T-helper 1 cell (primary cell): ENCODE results near the gene KLHL35.

Source experiments
- DNase-seq, 5 donors: peaks; one replicate each; pipeline ENCODE4 v3.0.0-alpha.2; 2012 to 2020

The KLHL35 gene

DNA sequence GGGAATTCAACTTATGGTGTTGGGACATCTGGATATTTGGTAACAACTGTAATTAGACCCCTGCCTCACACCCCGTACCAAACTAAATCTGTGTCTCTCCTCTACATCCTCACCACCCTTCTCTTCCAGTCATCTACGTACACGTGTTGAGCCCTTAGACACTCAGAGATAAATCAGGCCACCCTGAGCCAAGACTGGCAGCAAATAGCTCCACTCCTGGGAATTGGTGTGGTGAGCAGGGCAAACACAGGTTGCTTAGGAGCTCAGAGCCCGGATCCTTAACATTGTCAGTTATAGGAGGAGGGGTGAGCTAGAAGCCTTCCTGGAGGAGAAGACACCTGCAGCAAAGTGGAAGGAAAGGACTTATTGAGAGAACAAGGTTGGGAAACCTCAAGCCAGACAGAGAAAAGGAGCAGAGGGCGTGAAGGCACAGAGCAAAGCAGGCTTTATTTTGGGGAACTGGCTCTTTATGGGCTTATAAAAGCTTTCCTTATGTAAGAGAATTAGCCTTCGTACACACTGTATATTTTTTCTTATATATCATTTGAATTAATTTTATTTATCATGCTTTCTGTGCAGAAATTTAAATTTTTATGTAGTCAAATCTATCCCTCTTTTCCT, 36.9 kb upstream of the KLHL35 start:
- DNase-seq: no peak

DNA sequence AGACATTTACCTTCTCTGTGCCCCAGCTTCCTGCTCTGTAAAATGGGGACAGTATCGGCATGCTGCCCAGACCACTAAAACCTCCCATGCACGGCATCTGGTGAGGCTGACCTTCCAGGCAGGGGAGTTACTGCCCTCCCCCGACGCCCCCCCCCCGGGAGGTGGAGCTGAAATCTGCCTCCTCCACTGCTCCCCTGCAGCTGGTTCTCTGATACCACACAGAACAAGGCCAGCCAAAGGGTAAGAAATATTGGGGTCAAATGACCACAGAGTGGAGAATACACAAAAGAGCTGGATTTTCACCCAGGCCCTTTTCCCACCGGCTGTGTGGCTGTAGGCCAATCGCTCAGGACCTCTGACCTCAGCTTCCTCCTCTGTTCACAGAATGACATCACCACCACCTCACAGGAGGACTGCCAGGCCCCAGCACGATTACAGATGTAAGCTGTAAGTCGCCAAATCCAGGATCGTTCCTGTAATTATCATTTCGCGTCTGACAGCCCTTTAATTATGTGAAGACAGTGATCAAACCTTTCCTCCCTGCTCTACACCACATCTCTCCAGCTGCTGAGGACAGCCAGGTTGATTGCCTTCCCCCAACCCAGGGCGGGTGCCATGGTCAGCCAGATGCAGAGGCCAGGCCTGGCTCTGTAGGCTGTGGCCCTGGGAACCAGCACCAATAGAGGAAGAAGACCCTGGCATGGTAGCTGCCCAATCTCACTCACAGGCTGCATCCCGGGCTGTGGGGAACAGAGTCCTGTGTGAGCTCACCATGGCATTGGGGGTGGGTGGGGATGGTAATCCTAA, 35.7 kb upstream of the KLHL35 start:
- no peak for DNase-seq

DNA sequence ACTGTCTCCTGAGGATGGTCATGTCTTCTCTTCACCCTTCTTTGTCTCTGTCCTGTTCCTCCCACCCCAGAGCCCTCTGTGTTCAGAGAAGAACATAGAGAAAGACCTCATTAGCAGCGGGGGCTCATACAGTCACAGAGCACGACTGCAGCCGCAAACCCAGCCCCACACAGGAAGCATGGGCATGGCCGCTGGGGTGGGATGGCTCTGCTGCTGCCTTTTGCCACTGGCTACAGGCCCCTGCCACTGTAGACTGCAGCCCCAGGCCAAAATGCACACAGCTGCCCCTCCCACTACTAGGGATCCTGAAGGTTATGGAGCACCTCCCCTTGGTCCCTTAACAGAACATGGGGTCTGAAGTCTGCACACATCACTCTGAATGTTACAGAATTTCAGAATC, 34.9 kb upstream of the KLHL35 start:
- no peak for DNase-seq

DNA sequence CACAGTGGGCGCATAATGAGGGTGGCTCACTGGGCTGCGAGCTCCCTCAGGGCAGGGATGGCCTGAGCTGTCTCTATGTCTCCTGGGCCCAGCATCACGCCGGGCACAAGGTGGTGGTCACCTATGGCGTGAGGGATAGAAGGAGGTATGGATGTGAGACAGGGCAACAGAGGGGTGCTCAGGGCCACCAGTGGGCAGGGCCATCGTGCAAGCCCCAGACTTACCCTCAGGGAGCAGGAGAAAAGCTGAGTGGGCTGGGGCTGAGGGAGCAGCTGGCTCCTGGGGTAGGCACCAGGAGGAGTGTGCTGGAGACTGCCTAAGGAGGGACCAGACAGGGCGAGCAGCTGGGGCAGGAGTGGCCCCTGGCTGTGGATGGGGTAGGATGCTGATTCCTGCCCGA, 34.3 kb upstream of the KLHL35 start:
- DNase-seq: no peak

DNA sequence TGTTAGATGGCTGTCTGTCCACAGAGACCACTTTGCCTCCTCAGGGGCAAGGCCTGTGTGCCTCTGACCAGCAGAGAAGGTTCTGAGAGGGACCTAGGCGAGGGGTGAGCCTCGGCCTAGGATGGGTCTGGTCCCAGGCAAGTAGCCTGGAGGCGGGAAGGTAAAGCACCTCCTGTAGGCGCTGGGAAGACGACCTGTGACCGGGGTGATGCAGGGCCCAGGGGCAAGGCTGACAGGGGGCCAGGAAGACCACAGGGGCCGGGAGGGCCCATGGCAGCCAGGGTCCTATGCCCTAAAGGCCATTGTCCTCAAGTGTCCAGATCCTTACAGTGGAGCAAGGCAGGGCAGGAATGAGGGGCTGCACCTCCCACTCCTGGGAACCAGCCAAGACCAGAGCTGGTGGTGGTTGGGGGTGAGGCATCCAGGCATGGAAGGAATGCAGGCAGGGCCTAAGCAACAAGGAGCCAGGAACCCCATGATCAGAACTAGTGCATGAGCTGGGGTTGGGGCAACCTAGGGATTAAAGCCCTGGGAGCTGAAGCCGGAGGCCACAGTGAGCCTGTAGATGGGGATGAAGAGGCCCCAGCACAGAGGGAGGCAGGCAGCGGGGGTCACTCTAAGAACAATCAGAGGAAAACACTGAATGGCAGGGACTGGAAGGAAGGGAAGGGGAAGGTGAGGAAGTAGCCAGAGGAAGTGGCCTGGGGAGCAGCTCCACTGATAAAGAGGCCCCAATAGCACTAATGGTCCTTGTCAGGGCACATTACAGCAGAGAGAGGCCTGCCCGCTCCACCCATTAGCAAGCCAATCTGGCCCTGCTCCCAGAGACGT, 32.9 kb upstream of the KLHL35 start:
- no peak for DNase-seq

DNA sequence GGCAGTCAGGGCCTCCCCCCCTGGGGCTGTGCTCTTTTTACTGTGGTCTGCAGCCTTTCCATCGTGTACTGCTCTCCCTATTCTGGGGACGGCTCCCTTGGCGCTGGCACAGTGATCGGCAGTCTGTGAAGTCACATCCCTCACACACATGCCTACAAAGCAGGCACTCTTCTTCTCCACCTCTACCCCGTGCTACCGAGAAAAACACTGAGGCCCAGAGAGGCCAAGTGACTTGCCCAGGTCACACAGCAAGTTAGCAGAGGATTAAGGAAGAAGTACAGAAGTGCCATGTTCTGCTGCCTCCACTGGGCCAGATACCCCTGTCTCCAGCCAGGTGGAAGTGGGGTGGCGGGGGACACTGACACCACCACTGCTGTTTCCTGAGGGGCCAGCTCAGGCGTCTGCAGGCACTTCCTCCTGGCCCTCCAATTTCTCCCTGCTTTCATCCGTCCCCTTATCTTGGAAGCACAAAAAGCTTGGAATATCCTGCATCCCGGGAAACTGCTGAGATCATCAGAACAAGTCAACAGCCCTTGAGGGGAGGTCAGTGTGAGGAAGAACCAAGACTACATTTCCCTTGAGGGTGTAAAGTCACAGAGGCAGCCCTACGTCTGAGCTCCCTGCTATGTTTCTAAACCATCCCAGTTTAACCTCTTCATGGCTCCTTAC, 30.2 kb upstream of the KLHL35 start:
- no peak for DNase-seq

DNA sequence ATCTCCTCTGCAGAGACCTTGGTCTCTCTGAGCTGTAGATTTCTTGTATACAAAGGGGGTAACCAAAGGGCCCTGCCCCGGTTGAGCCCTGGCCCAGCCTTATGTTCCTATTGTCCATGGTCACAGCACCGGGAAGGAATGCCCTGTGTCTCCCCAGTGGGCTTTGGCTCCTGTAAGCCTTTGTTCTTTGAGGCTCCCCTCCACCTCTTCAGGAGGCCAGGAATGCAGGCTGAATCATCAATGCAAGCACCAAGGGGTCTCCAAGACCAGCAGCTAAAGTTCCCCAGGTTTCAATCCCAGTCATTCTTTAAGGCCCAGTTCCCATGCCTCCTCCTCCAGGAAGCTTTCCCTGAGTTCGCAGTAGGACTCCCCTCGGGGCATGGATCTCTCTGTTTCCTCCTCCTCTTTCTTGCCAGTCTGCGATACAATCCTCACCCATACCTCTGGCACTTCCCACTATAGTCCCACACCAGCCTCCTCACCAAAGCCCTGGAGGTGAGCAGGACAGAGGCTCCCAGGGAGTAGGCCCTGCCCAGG, 29.2 kb upstream of the KLHL35 start:
- no peak for DNase-seq

DNA sequence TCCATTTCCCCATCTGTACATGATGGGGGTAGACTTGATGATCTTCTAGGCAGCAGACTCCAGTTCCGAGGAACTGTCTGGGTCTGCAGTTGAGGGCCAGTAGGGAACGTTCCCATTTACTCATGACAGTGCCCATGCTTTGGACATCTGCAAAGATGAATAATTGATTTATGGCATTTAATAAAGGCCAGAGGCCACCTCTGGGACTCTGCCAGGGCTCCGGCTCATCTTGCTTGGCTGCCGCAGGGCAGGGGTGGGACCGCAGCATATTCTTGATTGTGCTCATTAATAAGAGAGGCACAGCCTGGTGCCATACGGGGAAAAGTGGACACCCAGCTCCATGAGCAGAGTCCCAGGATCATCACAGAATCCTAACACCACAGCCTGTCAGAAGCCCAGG, 28.1 kb upstream of the KLHL35 start:
- no peak for DNase-seq

DNA sequence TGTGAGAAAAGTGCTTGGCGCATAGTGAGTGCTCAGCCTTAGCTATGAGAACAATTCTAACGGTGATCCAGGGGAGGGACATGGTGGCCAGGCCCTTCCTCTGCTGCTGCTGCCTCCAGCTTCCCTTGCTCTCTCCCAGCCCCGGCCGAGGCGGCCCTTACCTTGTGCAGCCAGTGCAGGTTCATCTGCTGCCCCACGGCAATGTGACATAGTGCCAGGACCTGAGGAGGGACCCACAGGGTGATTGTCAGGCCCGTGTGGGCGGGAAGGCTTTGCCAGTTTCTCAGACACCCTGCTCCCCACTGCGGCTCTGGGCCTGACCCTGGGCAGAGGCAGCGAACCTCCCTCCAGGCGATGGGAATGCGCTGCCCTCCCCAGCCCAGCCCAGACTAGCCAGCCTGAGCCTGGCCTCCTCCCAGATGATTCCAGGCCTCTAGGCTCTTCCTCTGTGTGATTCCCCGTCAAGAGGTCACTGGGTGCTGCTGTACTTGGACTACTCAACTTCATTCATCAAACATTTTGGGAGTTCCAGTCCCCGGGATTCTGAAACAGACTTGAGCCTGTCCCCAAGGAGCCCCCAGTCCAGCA, 23.7 kb upstream of the KLHL35 start:
- DNase-seq: no peak

DNA sequence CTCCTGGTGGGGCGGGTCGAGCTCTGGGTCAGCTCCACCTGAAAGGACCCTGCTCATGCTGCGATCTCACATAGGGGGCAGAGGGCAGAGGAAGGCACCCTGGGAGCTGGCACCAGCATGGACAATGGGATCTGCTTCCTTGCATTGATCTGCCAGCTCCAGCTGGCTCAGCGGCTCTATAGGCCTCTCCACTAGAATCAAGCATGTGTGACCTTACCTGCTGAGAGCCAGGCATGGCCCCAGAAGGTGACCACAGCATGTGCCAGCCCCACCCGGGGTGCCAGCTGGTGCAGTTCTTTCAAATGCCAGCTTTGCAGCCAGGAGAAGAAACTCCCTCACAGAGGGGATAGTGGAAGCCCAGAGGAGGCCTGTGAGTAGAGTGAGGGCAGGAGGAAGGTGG, 22.0 kb upstream of the KLHL35 start:
- DNase-seq: no peak

DNA sequence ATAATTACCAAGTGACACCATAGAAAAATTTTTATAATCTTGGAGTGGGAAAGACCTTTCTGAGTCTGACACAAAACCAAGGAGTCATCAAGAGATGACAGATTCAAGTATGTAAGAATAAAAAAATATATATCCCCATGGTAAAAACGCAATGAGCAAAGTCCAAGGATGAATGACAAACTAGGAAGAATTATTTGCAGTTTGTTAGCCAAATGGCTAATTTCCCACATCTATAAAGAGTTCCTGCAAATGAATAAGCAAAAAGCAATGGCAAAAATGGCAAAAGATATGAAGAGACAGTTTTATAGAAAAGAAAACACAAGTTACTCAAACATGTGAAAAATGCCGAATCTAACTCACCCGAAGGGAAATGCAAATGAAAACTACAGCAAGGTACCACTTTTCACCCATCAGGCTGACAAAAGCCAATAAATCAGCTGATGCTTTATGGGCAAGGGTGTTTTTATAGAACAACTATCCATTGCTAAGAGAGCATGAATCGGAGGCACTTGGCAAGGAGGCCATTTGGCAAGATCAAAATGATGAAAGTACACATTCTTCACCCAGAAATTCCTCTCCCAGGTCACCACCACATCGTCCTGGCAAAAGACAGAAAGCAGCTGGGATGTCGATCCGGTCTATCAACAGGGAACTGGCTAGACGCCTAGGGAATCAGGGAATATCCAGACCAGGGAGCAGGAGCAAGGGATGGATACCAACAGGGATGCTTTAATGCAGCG, 21.1 kb upstream of the KLHL35 start:
- no peak for DNase-seq

DNA sequence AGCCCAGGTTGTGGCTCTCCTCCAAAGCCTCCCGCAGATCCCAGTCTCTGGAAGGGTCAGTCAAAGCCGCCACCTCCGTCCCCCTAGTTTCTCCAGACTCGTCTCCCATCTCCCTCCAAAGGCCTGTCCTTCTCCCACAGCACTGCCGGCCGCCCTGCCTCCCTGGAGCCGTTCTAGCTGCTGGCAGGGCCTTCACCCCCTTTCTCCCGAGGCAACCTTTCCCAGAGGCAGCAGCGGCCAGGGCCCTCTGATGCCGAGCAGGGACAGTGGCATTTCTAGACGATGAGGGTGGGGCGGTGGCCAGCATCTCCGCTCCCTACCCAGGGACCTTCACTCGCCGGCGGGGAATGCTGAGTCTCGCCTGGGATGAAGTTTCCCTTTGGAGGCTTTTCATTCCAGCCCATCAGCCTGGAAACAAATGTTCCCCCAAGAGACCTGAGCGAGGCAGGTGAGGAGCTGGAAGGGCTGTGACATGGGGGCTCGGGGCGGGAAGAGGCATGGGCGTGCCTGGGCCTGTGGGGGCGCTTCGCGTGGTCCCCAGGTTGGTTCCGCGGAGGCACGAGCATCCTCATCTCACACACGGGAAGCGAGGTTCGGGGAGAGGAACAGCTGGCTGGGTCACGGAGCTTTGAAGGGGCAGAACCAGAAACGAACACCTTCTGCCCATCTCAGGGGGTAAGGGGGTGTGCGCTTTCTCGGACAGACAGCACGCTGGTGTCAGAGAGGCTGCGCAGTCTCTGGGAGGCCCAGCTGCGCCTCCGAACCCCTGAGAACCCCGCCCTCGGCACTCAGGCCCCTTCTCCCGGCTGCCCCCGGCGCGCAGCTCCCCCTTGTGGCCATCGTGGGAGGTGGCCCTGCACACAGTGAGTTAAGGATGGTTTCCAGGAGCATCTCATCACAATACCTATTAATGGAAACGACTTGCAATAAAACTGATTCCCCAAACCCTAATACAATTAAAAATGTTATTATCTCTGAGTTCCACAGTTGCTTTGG, 18.1 kb upstream of the KLHL35 start:
- peak in 1 of 5 donors; percentile 20 for DNase-seq

DNA sequence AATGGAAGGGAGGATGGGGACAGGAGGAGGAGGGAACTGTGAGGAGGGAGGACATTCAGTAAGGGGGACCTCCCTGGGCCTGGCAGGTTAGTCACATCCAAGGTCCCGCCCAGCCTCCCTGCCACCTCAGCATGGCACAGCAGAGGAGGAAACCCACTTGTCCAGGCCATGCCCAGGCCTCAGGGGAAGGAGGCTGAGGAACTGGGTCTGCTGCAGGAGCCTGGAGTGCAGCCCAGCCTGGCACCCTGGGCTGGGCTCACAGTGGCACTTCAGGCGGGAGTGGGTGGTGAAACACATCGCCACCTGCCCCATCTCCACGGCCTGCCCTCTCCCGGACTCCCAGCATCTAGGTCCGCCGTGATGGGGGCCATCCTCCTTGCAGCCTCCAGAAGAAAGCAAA, 17.2 kb upstream of the KLHL35 start:
- DNase-seq: no peak

DNA sequence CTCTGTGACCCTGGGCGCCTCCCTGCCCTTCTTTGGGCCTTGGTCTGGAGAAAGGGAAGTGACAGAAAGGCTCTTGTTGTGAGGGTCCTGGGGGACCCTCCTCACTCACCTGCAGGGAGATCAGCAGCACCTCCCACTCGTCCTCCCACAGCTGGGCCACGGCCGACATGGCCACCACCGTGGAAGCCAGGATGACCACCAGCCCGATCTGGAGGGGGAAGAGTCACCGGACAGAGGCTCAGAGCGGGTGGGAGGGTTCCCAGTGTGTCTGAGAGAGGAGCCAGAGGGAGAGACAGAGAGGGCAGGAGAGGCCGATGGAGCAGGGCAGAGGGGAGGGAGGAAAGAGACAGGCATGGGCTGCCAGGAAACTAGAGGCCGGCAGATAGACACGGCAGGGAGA, 16.8 kb upstream of the KLHL35 start:
- no peak for DNase-seq

DNA sequence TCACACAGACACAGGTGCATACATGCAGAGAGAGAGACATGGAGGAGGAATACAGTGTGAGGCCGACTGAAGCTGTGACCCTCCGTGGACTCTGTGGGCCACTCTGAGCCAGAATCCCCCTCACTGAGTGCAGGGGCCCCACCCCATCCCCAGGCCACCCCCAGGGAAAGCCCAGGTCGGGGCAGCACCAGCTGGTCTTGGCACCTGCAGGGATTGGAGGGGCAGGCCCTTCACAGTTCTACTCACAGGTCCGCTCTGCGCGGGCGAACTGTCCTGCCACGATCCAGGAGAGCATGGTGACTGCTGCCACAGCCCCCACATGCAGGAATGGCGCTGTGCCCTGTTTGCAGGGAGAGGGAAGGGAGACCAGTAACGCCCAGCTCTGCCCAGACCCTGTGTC, 16.3 kb upstream of the KLHL35 start:
- DNase-seq: no peak

DNA sequence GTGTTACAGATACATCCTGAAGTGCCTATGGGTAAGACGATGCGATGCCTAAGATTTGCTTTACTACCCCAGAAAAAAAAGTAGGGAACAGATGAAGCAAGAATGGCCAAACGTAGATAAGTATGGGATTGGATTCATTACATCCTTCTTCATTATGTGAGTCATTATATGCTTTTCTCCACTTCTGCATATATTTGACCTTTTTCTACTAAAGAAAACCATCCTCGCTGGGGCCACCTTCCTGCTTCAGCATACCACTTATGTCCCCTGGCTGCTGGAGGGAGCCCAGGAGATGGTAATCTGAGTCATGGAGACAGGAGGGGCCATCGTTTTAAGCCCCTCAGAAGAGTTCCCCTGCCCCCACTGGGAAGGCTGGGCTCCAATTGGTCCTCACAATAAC, 14.4 kb upstream of the KLHL35 start:
- no peak for DNase-seq

DNA sequence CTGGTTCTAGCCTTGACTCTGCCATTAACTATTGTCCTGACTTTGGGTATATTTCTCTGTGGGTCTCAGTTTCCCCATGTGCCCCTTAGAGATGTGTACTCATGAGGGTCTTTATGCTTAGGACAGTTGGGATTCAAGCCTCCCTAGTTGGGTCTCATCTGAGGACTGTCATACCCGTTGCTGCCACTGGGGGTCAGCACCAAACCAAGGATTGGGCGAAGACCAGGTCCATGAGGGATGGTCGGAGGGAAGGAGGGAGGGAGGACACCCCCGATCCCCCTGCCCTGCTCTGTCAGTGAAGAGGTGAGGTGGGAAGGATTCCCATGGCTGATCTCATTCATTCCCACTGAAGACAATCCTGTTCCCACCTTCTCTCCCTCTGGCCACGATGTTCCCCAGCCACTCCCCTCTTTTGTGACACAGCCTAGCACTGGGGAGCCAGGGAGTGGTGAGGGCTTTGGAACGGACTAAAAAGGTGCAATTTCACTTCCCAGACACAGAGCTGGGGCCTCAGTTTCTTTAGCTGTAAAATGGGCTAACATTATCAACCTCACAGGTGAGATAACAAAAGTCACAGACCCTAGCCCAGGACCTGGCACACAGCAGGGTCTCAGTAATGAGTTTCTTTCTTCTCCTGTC, 12.4 kb upstream of the KLHL35 start:
- DNase-seq: peak; percentile 24 to 65 (median 54)

DNA sequence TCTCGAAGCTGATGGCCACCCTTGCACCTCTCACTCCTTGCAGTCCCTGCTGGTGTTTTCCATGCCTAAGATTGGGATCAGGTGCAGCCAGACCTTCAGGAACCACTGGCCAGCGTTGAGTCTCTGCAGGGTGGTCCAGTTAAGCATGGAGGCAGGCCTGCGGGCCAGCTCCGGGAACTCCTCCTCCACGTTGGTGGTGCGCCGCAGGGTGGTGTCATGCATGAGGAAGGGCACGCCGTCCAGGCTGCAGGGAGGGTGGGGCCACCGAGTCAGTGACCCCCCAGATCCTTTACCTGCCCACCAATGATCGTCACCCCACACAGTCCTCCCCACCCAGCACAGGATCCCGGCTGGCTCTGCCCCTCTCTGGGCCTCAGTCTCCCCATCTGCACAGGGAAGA, 10.0 kb upstream of the KLHL35 start:
- no peak for DNase-seq

DNA sequence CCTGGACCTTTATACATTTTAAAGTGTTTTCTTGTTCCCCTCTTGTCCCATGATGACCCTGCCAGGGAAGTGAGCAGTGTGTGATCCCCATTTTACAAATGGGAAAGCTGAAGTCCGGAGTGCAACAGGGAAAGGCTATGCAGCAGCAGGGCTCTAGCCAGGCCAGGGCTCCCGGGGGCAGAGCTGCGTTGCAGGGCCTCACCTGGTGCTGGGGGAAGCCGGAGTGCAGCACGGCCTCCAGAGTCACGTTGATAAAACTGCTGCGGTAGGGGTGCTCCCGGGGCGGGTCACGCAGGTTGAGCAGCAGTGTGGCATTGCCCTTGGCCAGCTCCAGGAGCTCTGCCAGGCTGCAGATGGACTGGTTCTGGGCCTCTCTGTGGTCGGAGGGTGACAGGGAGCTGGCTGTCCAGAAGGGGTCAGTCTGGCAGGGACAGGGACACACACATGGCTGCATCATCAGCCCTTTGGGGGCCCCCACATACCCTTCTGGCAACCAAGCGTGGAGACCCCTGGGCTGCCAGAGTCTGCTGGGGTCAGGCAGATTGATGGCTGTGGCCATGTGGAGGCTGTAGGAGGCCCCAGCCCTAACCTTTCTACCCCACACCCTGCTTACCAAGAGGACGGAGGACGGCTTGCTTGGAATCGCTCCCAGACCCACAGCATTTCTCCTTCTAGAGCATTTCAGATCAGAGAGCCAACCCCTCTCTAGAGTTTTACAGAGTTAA, 9.3 kb upstream of the KLHL35 start:
- no peak for DNase-seq
